Lung (tissue), 12 donors: ENCODE data around the gene ADARB1. TPM values are rescaled to one million over a fixed set of nuclear protein-coding genes. Genes with fewer than 3 reads are reported as not detected.
A peak's percentile ranks its signal among the peaks of the same experiment; 100 is the strongest.

Source experiments
- ATAC-seq: fragments of 200-7000 bp; cut with Tn5 transposase; one replicate; pipeline ENCODE4 v1.9.1; 2020; ENCODE audit warnings: moderate number of reproducible peaks; ENCODE audit not compliant: insufficient read depth, low FRiP score
- DNase-seq, 3 donors: peaks; one replicate each; pipeline ENCODE4 v3.0.0-alpha.2; 2013 to 2017
- H3K27ac ChIP-seq, 2 donors: one replicate each; pipeline ENCODE4 v1.5.1; 2013; ENCODE audit warnings: mild to moderate bottlenecking in 2 of 2, moderate library complexity in 2 of 2, control low read depth in 1 of 2, inconsistent platforms in 1 of 2, low read depth in 1 of 2, low read length in 1 of 2
- H3K27me3 ChIP-seq, 3 donors: one replicate each; pipeline ENCODE4 v1.5.1; 2013; ENCODE audit warnings: low read length in 2 of 3; ENCODE audit not compliant: control insufficient read depth in 3 of 3, insufficient read depth in 3 of 3
- H3K36me3 ChIP-seq, 4 donors: one replicate each; pipeline ENCODE4 v1.5.1; 2013; ENCODE audit warnings: low read length in 4 of 4, mild to moderate bottlenecking in 1 of 4, moderate library complexity in 1 of 4; ENCODE audit not compliant: control insufficient read depth in 4 of 4, insufficient read depth in 4 of 4
- H3K4me1 ChIP-seq, 5 donors: one replicate each; pipeline ENCODE4 v1.5.1; 2013; ENCODE audit warnings: low read length in 5 of 5, mild to moderate bottlenecking in 2 of 5, moderate library complexity in 1 of 5; ENCODE audit not compliant: control insufficient read depth in 5 of 5, insufficient read depth in 5 of 5
- H3K4me3 ChIP-seq: one replicate; pipeline ENCODE4 v1.5.1; 2013; ENCODE audit warnings: mild to moderate bottlenecking, control low read depth, moderate library complexity
- H3K9ac ChIP-seq, 2 donors: one replicate each; pipeline ENCODE4 v1.5.1; 2013; ENCODE audit warnings: low read length in 2 of 2, control low read depth in 1 of 2; ENCODE audit not compliant: insufficient read depth in 1 of 2
- H3K9me3 ChIP-seq, 4 donors: one replicate each; pipeline ENCODE4 v1.5.1; 2013; ENCODE audit warnings: low read length in 3 of 4, mild to moderate bottlenecking in 1 of 4, moderate library complexity in 1 of 4; ENCODE audit not compliant: control insufficient read depth in 4 of 4, insufficient read depth in 3 of 4
- CTCF ChIP-seq: IDR thresholded peaks from 2 replicates; pipeline ENCODE4 v1.5.1; 2012; ENCODE audit warnings: mild to moderate bottlenecking; ENCODE audit errors: control extremely low read depth, extremely low read depth
- WGBS, 2 donors: extraction: QIAGEN DNeasy Blood & Tissue Kit; methylation state at CpG; one replicate each; pipeline ENCODE4 v1.1.7; 2013; 5-methylcytosine and 5-hydroxymethylcytosine counted together
- polyA plus RNA-seq, 2 donors: library from polyadenylated mRNA; stranded (reverse); fragments of 200-250 nt; gene quantifications; one replicate each; pipeline ENCODE4 v1.2.1, GENCODE V29; 2013
- total RNA-seq, 2 donors: library from RNA; depleted of rRNA in 1 of 2; stranded (reverse); fragments of >200 nt in 1 of 2; gene quantifications; one replicate each; pipeline ENCODE4 v1.2.1, GENCODE V29; 2014 to 2021
- donor health status: control.
- donor health status: control.
- donor health status: Bipolar disorder and iron deficiency.
- donor health status: healthy.
- donor health status: DM: yes; HTN: yes; CAD: no.

ADARB1 gene
- total and polyA plus RNA-seq, 4 donors = 13.4 to 47.7 (median 32.6) TPM

GRCh38 chr21:45091550-45092322 is 17.4 kb downstream of the ADARB1 start:
- TF ChIP-seq CTCF = no peak
- DNase-seq (peak in 1 of 3 donors; percentile 38), ATAC-seq (no peak)
- WGBS, 2 donors = 52 to 57% methylated on average over 7 of the region's 7 CpGs
- Histone ChIP-seq H3K9ac (no peak overlapping the region), H3K9me3 (no peaks in the 10 kb centered on the region), H3K36me3 (no peaks in the 10 kb centered on the region), H3K27me3 (no peaks in the 10 kb centered on the region), H3K4me3 (no peak overlapping the region), H3K4me1 (peaks cover 20 to 60% (median 23%) of the 10 kb centered on the region in 5 donors), H3K27ac (peak overlapping the region in 1 of 2 donors; percentile 56)

- H3K27me3 ChIP-seq = no peaks in the 10 kb centered on the region
- 37 to 44% methylated on average over 12 of the region's 12 CpGs for WGBS, 2 donors
- H3K36me3 ChIP-seq = no peaks in the 10 kb centered on the region
- H3K4me3 ChIP-seq = no peak overlapping the region
- ATAC-seq (no peak), DNase-seq (no peak)
- peak overlapping the region; percentile 79 to 89 for H3K27ac ChIP-seq
- H3K9me3 ChIP-seq = no peaks in the 10 kb centered on the region
- peaks cover 18 to 57% (median 23%) of the 10 kb centered on the region in 5 donors for H3K4me1 ChIP-seq
- TF ChIP-seq CTCF = no peak
- H3K9ac ChIP-seq = no peak overlapping the region
Observed at GRCh38 chr21:45093035-45093532, 18.7 kb downstream of the ADARB1 start.

GRCh38 chr21:45094412-45094811 is 20.0 kb downstream of the ADARB1 start:
- ATAC-seq = no peak
- H3K4me1 ChIP-seq = peaks cover 18 to 66% (median 23%) of the 10 kb centered on the region in 5 donors
- TF ChIP-seq CTCF = no peak

More at GRCh38 chr21:45094412-45094811, 20.0 kb downstream of the ADARB1 start:
- Histone ChIP-seq H3K9me3 (no peaks in the 10 kb centered on the region), H3K4me3 (no peak overlapping the region), H3K27ac (peak overlapping the region; percentile 26 to 74), H3K36me3 (no peaks in the 10 kb centered on the region), H3K27me3 (no peaks in the 10 kb centered on the region), H3K9ac (no peak overlapping the region)
- DNase-seq = no peak
- 52 to 56% methylated on average over 7 of the region's 7 CpGs for WGBS, 2 donors
